Neural crest cell (in vitro differentiated cells): ENCODE data around the gene TRAF2. TPM values are rescaled to one million over a fixed set of nuclear protein-coding genes. Genes with fewer than 3 reads are reported as not detected.

ENCODE experiments used
- DNase-seq: peaks from one replicate; pipeline ENCODE4 v3.0.0; 2021; ENCODE audit warnings: low read depth, mixed read lengths, low spot score
- H3K27ac Mint-ChIP-seq: one replicate; pipeline ENCODE4 v1.8.0; 2021; ENCODE audit warnings: mild to moderate bottlenecking, mixed read lengths; ENCODE audit not compliant: unreplicated experiment
- H3K27me3 Mint-ChIP-seq: 2 replicates; pipeline ENCODE4 v1.8.0; 2021; ENCODE audit warnings: low read depth, mild to moderate bottlenecking, mixed read lengths
- H3K36me3 Mint-ChIP-seq: 2 replicates; pipeline ENCODE4 v1.8.0; 2021; ENCODE audit warnings: low read depth, mild to moderate bottlenecking, mixed read lengths
- H3K4me1 Mint-ChIP-seq: 2 replicates; pipeline ENCODE4 v1.8.0; 2021; ENCODE audit warnings: mixed read lengths
- H3K4me3 Mint-ChIP-seq: one replicate; pipeline ENCODE4 v1.8.0; 2021; ENCODE audit warnings: mild to moderate bottlenecking, mixed read lengths
- H3K9me3 Mint-ChIP-seq: 2 replicates; pipeline ENCODE4 v1.8.0; 2021; ENCODE audit warnings: mixed read lengths
- CTCF ChIP-seq: fragments of 200-600 bp; sonication (generic); conservative IDR thresholded peaks from 2 replicates; pipeline ENCODE4 v1.5.0; 2021; ENCODE audit warnings: antibody characterized with exemption, mild to moderate bottlenecking
- total RNA-seq: library from RNA; stranded (reverse); gene quantifications from 2 replicates; pipeline ENCODE4 v1.2.1, GENCODE V29; 2021

TRAF2 gene
- total RNA-seq, 1 donor from 2014 or later: 30.1 TPM

- no peaks in the 10 kb centered on the region for H3K36me3 Mint-ChIP-seq
- DNase-seq: no peak
These were observed 36.1 kb upstream of the TRAF2 start for GRCh38 chr9:136849960-136850865.

GRCh38 chr9:136850866-136851775, 35.2 kb upstream of the TRAF2 start:
- H3K4me3 Mint-ChIP-seq: peak overlapping the region; percentile 96
- H3K27ac Mint-ChIP-seq: no peak overlapping the region
- peaks cover 8% of the 10 kb centered on the region for H3K4me1 Mint-ChIP-seq
- H3K36me3 Mint-ChIP-seq: no peaks in the 10 kb centered on the region
- H3K27me3 Mint-ChIP-seq: peaks cover 23% of the 10 kb centered on the region
- H3K9me3 Mint-ChIP-seq: no peaks in the 10 kb centered on the region
- no peak for TF ChIP-seq CTCF
- no peak for DNase-seq

More at GRCh38 chr9:136849960-136850865, 36.1 kb upstream of the TRAF2 start:
- no peak for TF ChIP-seq CTCF
- H3K9me3 Mint-ChIP-seq: no peaks in the 10 kb centered on the region
- H3K27ac Mint-ChIP-seq: peak overlapping the region; percentile 81
- peaks cover 8% of the 10 kb centered on the region for H3K4me1 Mint-ChIP-seq
- peak overlapping the region; percentile 96 for H3K4me3 Mint-ChIP-seq
- H3K27me3 Mint-ChIP-seq: peaks cover 25% of the 10 kb centered on the region

- Mint-ChIP-seq H3K27ac (no peak within 1 kb of the TSS), H3K27me3 (peaks cover 15% of the 10 kb centered on the region), H3K36me3 (no peaks in the 10 kb centered on the region), H3K4me3 (peak within 1 kb of the TSS; percentile 96), H3K9me3 (no peaks in the 10 kb centered on the region), H3K4me1 (peaks cover 8% of the 10 kb centered on the region)
- no peak for DNase-seq
- no peak for TF ChIP-seq CTCF
These were observed 34.2 kb upstream of the TRAF2 start, which contains the start of gene MAMDC4 for GRCh38 chr9:136851941-136852663. Gene MAMDC4, plus strand, starts transcription at chr9:136852346. Its CDS starts 71 bp downstream, at chr9:136852417.

GRCh38 chr9:136852664-136853595, 33.4 kb upstream of the TRAF2 start:
- DNase-seq: no peak
- Mint-ChIP-seq H3K9me3 (no peaks in the 10 kb centered on the region), H3K4me3 (no peak overlapping the region), H3K4me1 (peaks cover 8% of the 10 kb centered on the region), H3K36me3 (no peaks in the 10 kb centered on the region), H3K27ac (no peak overlapping the region), H3K27me3 (peaks cover 7% of the 10 kb centered on the region)
- no peak for TF ChIP-seq CTCF
